T-helper 2 cell treated with Interferon-gamma antibody and Interleukin-4, amounts not matched to agents 100 ng/mL and 5 ng/mL, for 36 hours (primary cell): ENCODE data around the gene AEN. TPM values are rescaled to one million over a fixed set of nuclear protein-coding genes. Genes with fewer than 3 reads are reported as not detected.

Source experiments
- intact Hi-C: fragments of 100-400 bp; cut with micrococcal nuclease; formaldehyde crosslinking; loops from one replicate; pipeline ENCODE4 v1.15.1; 2023
- total RNA-seq: library from RNA; stranded (reverse); gene quantifications from 2 replicates; pipeline ENCODE4 v1.2.3, GENCODE V29; 2022

The AEN gene
- total RNA-seq, 1 donor from 2014 or later: 53.4 TPM

DNA sequence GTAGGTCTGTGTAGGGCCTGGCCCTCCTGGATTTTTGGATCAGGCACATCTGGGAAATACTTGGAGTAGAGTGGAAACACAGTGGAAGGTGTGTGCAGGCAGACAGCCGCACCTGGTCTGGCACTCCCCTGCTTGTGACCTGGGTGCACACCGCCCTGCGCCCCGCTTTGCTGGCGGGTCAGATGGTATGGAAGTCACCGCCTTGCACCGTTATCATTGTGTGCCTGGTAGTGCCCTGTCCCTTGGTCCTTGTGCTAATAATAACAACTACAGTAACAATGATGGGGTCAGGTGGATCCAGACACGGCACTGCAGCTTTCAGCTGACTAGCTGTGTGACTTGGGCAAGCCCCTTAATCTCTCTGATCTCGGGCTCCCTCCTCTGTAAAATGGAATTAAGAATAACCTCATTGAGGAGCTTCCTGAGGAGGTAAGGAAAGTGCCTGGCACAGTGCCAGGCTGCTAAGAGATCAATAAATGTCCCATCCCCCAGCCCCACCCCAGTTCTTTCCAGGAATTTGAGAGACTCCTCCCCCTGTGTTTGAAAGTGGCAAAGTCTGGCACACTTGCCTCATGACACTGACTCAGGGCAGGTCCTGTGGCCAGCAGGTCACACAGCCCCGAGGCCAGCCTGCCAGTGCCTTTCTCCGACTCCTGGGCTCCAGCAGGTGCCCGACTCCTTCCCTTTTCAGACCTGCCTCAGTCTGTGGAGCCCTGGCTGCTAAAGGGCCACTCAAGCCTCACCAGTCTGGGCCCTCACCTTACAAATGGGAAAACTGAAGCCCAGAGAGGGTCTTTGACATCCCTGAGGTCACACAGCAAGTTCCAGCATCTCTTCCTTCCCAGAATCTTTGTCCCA is 27.4 kb downstream of the AEN start:
- intact Hi-C loops: no loop called here

GRCh38 chr15:88649286-88649733 is 28.2 kb downstream of the AEN start:
- intact Hi-C loops: no loop called here

DNA sequence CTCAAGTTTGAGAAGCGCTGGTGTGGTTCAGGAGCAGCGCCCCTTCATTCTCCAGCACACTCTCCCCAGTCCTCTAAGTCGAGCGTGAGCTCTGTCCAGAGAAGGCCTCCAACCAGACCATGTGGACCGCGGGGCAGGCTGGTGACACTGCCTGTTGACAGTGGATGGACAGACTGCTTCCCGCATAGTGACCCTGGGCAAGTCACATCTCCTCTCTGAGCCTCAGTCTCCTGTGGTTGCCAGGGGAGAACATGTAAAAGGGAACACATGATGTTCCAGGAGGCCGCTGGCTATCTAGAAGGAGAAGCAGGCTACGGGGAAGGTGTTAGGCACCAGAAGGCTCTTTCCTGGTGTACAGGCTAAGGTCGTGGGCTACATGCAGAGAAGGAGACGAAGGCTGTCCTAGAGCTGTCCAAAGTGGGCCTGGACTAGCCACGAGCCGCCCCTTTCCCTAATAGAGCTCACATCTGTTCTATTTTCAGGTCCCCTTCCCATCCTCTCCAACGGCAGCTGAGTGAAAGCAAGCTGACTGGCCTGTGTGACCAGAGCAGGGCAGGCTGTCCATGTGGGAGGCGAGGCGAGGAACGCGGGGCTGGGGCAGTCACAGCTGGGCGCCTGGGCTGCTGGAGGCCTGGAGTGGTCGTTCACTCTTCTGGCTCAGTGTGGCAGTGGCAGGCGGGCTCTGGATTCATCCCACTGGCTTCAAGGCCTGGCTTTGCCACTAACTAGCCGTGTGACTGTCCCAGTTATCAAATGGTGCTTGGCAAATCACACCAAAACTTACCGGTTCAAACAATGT is 28.8 kb downstream of the AEN start:
- intact Hi-C loops: no loop called here

DNA sequence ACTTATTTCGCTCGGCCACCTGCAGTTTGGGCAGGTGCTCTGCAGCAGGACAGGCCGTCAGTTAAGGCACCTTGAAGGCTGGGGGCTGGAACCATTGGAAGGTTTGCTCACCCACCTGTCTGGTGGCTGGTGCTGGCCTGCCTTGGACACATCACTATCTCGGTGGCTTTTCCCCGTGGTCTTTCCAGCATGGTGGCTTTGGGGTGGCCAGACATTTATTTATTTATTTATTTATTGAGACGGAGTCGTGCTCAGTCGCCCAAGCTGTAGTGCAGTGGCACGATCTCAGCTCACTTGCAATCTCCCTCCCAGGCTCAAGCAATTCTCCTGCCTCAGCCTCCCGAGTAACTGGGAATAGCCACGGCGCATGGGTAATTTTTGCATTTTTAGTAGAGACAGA is 29.4 kb downstream of the AEN start:
- intact Hi-C loops: no loop called here

GRCh38 chr15:88651136-88651732 is 30.1 kb downstream of the AEN start:
- intact Hi-C loops: no loop called here

DNA sequence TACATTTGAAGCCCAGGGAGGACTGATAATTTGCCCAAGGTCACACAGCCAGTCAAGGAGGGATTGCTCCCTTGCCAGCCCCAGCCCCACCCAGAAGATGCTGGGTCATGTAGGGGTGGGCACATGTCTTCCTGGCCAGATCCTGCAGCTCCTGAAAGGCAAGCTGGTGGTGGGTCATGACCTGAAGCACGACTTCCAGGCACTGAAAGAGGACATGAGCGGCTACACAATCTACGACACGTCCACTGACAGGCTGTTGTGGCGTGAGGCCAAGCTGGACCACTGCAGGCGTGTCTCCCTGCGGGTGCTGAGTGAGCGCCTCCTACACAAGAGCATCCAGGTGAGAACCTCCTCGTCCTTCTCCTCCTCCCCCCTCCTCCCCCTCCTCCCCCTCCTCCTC is 30.8 kb downstream of the AEN start:
- intact Hi-C loops: no loop called here

- intact Hi-C loops: no loop called here
Measured at GRCh38 chr15:88652456-88653199, 31.5 kb downstream of the AEN start.

GRCh38 chr15:88653200-88654064 is 32.3 kb downstream of the AEN start:
- intact Hi-C loops: no loop called here

DNA sequence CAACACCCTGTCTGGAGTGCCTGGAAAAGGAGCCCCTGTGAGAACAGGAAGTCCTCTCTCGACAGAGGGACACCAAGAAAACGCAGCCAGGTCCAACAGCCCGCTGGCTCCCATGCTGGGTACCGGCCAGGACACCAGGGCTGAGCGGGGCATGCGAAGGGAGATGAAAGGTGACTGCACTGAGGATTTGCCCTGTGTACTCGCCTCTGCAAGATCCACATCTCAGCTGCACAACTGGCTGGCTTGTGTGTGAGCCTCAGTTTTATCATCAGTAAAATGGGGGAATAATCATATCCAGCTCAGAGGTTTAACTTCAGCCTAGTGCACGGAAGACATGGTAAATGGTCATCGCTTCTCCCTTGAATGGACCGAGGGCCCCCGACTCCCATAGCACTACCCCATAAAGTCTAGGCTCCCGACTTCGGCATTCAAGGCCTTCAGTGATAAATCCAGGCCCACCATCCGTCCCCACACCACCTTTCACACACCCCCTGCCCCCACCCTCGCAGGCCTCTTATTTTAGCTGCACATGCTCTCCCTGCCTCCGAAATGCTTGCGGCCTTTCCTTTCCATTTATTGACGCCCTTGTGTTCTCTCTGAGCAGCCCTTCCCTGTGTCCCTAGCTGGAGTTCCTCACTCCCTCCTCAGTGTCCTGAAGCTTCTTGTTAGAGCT is 33.4 kb downstream of the AEN start:
- intact Hi-C loops: no loop called here

GRCh38 chr15:88655103-88655553 is 34.0 kb downstream of the AEN start:
- intact Hi-C loops: no loop called here

DNA sequence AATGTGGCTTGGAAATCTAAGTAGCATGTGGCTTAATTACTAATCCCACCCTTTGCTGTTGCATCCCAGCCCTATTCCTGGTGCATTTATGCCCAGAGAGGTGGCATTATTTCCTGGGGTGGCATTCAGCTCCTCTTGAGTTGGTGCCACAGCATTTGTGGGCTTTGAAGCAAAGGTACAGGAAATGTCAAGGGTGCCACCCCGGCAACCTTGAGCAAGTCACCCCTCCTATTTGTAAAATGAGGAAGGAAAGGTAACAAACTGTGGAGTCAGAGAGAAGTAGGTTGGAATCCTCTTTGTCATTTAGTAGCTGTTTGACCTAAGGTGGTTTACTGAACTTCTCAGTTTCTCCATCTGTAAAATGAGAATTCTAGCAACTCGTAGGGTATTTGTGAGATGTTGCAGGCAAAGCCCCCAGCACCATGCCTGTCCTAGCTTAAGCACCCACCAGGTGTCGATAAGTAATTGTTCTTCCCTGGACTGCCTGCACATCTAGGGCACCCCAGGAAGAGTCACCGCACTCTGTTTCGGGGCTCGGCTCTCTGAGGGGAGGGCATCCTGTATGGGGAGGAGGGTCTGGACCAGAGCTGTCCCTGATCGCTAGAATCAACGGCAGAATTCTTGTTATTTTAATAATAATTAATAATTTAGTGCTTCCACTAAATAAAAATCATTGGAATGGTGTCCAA is 34.8 kb downstream of the AEN start:
- intact Hi-C loops: no loop called here

DNA sequence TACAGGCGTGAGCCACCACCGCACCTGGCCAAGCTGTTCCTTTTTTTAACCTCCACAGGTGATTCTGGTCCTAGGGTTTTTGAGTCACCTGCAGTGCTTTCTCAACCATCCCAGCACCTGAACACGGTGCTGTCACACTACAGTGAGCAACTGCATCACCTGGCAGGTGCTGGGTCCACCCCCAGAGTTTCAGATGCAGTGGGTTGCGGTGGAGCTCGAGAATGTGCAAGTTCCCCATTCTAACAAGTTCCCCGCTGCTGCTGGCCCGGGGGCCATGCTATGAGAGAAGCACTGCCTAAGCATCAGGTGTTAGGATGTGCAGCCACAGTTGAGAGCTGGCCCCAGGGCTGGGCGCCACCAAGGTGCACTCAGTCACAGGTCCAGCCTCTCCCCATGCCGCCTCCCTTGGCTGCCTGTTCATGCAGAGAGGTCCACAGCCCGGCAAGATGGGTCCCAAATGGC is 35.7 kb downstream of the AEN start:
- intact Hi-C loops: no loop called here

DNA sequence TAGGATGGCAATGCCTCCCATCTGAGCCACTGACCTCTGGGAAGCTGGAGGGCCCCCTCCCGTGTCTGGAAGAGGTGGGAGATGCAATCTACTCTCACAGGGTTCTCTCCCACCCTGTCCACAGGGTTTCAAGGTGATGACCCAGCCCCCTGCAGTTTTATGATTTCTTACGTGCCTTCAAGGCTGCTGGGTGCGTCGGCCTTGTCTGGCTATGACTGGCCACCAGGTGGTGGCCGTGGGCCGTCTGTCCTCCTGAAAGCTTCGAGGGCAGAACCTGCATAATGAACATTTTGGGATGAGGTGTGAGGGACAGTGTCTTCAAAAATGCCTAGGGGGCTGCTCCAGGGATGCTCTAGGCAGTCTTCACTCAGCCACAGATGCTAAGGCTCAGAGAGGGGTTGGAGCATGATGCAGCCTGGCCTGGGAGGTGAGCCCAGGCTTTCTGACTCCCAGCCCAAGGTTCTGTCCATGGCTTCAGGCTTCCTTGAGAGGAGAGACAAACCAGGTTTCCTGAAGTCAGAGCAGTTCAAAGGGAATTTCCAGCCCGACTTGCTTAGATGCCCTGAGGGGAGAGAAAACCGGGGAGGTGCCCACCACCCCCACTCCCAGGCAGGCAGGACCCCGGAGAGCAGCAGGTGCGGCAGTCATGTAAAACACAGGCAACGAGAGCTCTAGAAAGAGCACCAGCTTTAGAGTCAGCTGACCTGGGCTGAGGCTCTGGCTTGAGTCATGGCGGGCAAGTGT is 36.4 kb downstream of the AEN start:
- intact Hi-C loops: no loop called here

- intact Hi-C loops: no loop called here
Measured at GRCh38 chr15:88658070-88658965, 37.2 kb downstream of the AEN start.

- intact Hi-C loops: no loop called here
Measured at GRCh38 chr15:88658972-88659931, 38.1 kb downstream of the AEN start.
